Measurements from ENCODE around the gene POLQ.

DNA sequence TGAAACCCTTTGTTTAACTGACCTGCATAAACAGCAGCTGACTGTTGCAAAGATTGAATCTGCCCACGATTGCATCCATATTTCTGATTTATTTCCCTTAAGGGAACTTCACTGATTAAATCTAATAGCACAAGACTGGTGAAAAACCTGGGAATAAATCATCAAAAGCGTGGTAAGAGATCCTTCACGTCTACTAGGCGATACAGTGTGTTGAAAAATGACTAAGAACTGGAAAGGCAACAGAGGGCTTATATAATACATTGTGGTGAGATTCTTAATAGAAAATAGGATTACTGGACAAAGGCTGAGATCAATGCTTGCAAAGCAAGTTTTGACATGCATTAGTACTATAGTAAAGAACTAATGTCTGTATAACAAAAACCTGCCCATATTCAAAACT, 49.0 kb downstream of the POLQ start:
- TF ChIP-seq RFX5 (IDR thresholded peaks at IDR 0.05; ENCODE audit: borderline replicate concordance, low read depth, low read length) (no peak), EP300 (IDR thresholded peaks at IDR 0.05; ENCODE audit: borderline replicate concordance in 1 of 2, low read depth in 2 of 2, low read length in 2 of 2) (no peak)
